HG02885 (cell line): ENCODE data around the gene KCNQ2.
"Not testable (repeated sequence)": the region's sequence is repeated elsewhere in the genome, so short reads cannot be mapped to it uniquely, and the experiment has no call there.

Source experiments
- ATAC-seq: cut with Tn5 transposase; IDR thresholded peaks from one replicate; pipeline ENCODE4 v1.9.1; 2021; ENCODE audit warnings: mild to moderate bottlenecking; ENCODE audit not compliant: unreplicated experiment, poor library complexity

Gene KCNQ2

DNA sequence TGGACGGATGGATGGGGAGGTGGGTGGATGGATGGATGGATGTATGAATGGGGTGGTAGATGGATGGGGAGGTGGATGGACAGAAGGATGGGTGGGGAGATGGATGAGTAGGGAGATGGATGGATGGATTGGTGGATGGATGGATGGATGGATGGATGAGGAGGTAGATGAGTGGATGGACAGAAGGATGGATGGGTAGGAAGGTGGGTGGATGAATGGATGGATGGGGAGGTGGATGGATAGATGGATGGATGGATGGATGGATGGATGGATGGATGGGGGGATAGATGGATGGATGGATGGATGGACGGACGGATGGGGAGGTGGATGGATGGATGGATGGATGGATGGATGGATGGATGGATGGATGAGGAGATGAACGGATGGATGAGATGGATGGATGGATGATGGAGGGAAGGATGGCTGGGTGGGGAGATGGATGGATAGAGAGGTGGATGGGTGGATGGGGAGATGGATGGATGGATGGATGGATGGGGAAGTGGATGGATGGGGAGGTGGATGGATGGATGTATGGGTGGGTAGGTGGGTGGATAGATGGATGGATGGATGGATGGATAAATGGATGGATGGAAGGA lies 19.3 kb upstream of the KCNQ2 start:
- ATAC-seq = no peak

DNA sequence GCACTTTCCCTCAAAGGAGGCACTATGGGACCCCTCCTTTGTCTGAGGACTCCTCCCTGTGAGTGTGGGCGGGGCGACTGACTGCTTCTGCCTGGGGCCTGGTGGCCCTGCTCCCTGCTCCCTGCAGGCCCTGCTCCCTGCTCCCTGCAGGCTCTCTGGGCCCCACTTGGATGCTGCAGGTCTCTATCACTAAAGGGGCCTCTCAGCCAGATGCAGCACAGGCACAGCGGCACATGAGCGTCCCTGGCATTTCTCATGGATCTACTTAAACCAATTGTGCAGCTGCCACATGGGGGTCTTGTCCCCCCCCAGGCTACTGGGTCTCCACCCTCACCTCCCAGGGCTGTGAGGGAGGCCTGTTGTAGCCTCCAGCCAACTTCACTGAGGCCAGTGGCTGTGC lies 18.6 kb upstream of the KCNQ2 start:
- ATAC-seq = no peak

DNA sequence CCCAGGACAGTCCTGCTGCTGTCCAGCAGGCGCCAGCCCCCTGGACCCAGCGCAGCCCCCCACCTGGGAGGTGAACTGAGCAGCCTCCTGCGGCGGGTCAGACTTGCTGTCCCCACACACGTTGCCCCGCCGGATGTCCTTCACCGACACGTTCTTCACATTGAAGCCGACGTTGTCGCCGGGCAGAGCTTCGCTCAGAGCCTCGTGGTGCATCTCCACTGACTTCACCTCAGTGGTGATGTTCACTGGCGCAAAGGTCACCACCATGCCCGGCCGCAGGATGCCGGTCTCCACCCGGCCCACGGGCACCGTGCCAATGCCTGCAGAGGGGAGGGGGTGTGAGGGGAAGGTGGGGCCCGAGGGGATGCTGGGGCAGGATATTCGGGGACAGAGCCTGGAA lies 18.0 kb upstream of the KCNQ2 start:
- ATAC-seq = no peak

GRCh38 chr20:63488315-63489251 lies 16.1 kb upstream of the KCNQ2 start:
- ATAC-seq = no peak

DNA sequence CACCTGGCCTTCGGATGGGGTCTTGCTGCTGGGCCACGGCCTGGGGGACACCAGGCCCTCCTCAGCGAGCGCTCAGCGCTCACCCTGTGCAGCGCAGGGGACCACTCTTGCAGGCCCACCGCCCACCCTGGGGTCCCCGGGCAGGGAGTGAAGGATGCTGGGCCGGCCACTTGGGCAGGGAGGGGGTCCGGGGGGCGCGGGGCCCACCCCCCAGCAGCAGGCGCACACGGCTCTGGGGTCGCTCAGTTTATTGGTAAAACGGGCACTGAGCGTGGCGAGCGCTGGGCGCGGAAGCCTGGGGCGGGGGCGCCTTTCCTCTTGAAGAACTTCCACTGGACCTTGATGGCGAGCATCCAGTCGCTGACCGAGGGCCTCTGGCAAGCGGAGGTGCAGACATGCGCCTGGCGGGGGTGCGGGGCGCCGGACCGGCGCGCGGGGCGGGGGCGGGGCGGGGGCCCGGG lies 15.4 kb upstream of the KCNQ2 start:
- no peak for ATAC-seq

DNA sequence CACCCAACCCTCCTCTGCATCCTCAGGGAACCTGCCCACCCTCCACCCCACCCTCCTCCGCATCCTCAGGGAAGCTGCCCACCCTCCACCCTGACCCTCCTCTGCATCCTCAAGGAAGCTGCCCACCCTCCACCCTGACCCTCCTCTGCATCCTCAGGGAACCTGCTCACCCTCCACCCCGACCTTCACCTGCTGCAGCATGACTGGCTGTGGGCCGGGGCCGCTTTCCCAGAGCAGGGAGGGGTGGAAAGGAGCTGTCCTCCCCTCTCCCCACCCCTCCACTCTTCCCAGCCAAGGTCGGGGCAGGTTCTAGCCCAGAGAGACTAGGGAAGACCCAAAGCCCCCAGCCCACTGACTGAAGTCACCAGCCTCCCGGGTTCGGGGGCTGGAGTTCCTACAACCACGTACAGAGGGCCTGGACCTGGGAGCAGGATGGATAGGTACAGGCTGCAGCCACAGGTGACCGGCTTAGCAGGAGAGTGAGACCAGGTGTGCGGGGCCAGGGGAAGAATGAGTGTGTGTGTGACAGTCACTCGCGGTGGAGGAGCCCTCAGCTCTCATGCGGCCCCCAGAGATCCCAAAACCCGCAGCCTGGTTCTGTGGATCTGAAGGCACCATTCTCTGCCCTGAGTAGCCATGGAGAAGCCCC lies 14.8 kb upstream of the KCNQ2 start:
- ATAC-seq = no peak

- no peak for ATAC-seq
Observed at GRCh38 chr20:63486300-63486855, 13.9 kb upstream of the KCNQ2 start.

- ATAC-seq = no peak
Observed at GRCh38 chr20:63484651-63485403, 12.4 kb upstream of the KCNQ2 start.

GRCh38 chr20:63484236-63484635 lies 11.8 kb upstream of the KCNQ2 start:
- ATAC-seq = no peak

DNA sequence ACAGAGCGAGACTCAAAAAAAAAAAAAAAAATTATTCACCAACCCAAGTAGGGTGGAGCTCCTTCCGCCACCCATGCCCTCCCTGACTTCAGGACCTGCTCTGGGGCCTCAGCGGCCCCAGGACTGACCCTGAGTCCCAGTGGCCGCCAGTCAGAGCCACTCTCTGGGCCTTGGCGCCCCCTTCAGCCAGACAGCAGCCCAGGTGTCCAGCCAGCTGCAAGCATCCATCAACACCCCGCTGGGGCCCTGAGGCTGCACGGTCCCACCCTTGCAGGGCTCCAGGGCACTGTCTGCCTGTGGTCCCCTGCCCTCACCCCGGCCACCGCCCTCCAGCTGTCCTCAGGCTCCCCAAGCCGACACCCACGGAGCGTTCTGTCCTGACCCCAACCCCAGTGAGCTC lies 11.4 kb upstream of the KCNQ2 start:
- ATAC-seq = no peak

DNA sequence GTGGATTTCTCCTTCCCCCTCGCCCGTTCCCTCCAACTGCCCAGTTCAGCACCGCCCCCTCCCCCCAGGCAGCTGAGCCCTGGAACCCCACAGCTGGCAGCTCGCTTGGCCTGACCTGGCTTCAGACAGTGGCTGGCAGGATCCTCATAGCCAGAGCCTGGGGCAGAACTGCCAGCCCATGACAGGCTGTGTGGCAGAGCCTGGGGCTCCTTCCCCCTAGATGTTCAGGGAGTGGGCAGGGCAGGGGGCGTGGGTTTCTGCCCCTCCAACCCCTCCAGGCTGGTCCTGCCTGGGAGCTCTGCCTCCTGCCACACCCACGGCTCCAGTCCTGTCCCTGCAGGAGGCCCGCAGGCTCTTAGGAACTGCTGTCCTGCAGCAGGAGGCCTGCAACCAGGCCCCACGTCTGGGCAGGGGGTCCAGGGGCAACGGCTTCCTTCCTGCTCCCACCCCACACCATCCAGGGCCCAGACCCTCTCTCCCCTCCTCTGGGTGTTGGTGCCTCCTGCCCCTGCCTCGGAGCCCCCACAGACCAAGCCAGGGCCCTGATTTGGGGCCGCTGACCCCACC lies 9.6 kb upstream of the KCNQ2 start:
- ATAC-seq = no peak

- no peak for ATAC-seq
Observed at GRCh38 chr20:63481503-63481902, 9.0 kb upstream of the KCNQ2 start.

DNA sequence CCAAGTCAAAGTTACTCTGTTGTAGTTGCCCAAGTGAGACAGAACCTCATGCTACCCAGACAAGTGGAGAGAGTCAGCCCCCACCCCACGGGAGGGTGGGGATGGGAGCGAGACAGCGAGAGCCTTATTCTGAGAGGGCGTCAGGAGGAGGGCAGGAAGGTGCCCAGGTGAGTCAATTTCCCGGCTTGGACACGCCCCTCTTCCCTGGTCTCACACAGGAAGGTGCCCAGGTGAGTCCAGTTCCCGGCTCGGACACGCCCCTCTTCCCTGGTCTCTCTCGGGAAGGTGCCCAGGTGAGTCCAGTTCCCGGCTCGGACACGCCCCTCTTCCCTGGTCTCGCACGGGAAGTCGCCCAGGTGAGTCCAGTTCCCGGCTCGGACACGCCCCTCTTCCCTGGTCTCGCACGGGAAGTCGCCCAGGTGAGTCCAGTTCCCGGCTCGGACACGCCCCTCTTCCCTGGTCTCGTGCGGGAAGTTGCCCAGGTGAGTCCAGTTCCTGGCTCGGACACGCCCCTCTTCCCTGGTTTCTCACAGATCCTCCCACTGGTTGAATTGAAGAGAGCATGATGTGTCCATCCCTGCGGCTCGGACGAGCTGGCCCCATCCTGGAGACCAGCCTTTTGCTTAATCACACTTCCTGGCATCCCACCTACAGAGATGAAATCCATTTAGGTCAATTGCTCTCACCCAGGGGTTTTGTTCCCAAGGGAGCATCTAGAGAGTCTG lies 7.4 kb upstream of the KCNQ2 start:
- ATAC-seq = not testable (repeated sequence)

GRCh38 chr20:63478346-63479302 lies 6.2 kb upstream of the KCNQ2 start:
- no peak for ATAC-seq

GRCh38 chr20:63477944-63478343 lies 5.5 kb upstream of the KCNQ2 start:
- no peak for ATAC-seq

DNA sequence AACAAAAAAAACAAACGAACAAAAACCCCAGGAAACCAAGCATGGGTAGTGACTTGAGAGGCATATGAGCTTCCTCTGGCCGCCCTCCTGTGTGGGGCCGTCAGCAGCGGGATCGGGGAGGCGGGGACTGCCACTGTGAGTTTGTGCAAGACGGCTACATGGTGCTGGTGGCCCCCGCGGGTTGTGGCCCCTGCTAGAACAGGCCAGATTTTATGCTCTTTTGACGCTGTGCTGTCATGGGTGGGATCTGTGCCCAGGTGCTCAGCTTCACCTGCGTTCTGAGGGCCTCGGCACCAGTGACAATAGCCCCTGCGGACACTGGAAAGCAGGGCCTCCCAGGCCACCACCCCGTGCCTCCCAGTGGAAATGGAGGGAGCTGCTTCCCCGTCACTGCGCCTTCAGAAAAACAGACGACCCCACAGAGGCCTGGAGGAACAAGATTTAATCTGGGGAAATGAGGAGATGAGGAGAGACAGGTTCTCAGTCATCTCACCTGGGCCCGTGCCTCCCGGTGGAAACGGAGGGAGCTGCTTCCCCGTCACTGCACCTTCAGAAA lies 4.7 kb upstream of the KCNQ2 start:
- ATAC-seq = no peak

DNA sequence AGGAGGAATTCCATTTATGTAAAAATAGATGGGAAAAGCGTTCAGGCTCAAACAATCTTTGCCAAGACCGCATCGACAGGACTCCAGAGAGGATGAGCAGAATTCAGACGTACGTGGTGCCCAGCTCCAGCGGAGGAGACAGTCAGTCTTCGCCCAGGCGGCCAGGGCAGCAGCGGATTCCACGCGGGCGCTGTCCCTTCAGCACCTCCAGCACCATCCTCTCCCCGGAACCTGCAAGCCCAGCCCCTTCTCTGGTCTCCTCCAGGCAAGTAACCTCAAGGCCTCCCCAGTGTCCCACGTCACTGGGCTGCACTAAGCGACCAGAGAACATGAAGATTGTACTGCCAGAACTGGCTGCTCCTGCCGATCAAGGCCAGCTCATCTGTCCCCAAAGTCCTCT lies 2.8 kb upstream of the KCNQ2 start:
- no peak for ATAC-seq
